ENCODE results near the gene MICAL3. TPM values are rescaled to one million over a fixed set of nuclear protein-coding genes. Genes with fewer than 3 reads are reported as not detected.
"Not testable (repeated sequence)": the region's sequence is repeated elsewhere in the genome, so short reads cannot be mapped to it uniquely, and the experiment has no call there.

MICAL3 gene
- total RNA-seq, 1 donor from 2014 or later: 54.8 TPM

DNA sequence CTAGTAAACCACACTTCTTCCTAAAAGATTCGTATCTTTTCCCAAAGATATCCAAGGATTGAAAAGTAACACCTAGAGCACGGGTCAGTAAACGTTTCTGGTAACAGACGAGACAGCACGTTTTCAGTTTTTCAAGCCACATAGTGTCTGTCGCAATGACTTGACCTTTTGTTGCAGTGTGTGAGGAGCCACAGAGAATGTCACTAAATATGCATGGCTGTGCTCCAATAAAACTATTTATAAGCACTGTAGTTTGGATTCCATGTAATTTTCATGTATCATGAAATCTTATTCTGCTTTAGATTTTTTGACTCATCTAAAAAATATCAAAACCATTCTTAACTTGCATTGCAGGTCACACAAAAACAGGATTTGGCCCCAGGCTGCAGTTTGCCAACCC lies 18.3 kb upstream of the MICAL3 start:
- Mint-ChIP-seq H3K27me3 (no peaks in the 10 kb centered on the region), H3K9me3 (ENCODE audit: low read depth) (no peaks in the 10 kb centered on the region), H3K36me3 (ENCODE audit: insufficient read depth) (no peaks in the 10 kb centered on the region), H3K27ac (no peak overlapping the region), H3K4me1 (ENCODE audit: low read depth) (peaks cover 10% of the 10 kb centered on the region), H3K4me3 (ENCODE audit: low read depth) (no peak overlapping the region)
- TF ChIP-seq, protein P1, sequence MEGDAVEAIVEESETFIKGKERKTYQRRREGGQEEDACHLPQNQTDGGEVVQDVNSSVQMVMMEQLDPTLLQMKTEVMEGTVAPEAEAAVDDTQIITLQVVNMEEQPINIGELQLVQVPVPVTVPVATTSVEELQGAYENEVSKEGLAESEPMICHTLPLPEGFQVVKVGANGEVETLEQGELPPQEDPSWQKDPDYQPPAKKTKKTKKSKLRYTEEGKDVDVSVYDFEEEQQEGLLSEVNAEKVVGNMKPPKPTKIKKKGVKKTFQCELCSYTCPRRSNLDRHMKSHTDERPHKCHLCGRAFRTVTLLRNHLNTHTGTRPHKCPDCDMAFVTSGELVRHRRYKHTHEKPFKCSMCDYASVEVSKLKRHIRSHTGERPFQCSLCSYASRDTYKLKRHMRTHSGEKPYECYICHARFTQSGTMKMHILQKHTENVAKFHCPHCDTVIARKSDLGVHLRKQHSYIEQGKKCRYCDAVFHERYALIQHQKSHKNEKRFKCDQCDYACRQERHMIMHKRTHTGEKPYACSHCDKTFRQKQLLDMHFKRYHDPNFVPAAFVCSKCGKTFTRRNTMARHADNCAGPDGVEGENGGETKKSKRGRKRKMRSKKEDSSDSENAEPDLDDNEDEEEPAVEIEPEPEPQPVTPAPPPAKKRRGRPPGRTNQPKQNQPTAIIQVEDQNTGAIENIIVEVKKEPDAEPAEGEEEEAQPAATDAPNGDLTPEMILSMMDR (IDR thresholded peaks at IDR 0.05; ENCODE audit: unreplicated experiment): no peak
- DNase-seq (ENCODE audit: low spot score, unreplicated experiment): no peak

- peaks cover 10% of the 10 kb centered on the region for H3K4me1 Mint-ChIP-seq (ENCODE audit: low read depth)
- H3K36me3 Mint-ChIP-seq (ENCODE audit: insufficient read depth); H3K9me3 Mint-ChIP-seq (ENCODE audit: low read depth); H3K27me3 Mint-ChIP-seq; H3K4me3 Mint-ChIP-seq (ENCODE audit: low read depth); H3K27ac Mint-ChIP-seq; DNase-seq (ENCODE audit: low spot score, unreplicated experiment): not testable (repeated sequence)
Observed at GRCh38 chr22:18040898-18041297, 16.5 kb upstream of the MICAL3 start.

- Mint-ChIP-seq H3K36me3 (ENCODE audit: insufficient read depth) (no peaks in the 10 kb centered on the region), H3K27ac (no peak overlapping the region), H3K4me3 (ENCODE audit: low read depth) (no peak overlapping the region), H3K4me1 (ENCODE audit: low read depth) (no peaks in the 10 kb centered on the region), H3K9me3 (ENCODE audit: low read depth) (no peaks in the 10 kb centered on the region), H3K27me3 (peaks cover 10% of the 10 kb centered on the region)
- TF ChIP-seq, protein P1 (IDR thresholded peaks at IDR 0.05; ENCODE audit: unreplicated experiment): no peak
- DNase-seq (ENCODE audit: low spot score, unreplicated experiment): no peak
Observed at GRCh38 chr22:18035751-18036150, 11.4 kb upstream of the MICAL3 start.

- Mint-ChIP-seq H3K4me1 (ENCODE audit: low read depth) (no peaks in the 10 kb centered on the region), H3K36me3 (ENCODE audit: insufficient read depth) (no peaks in the 10 kb centered on the region), H3K27me3 (peaks cover 14% of the 10 kb centered on the region), H3K27ac (no peak overlapping the region), H3K4me3 (ENCODE audit: low read depth) (no peak overlapping the region), H3K9me3 (ENCODE audit: low read depth) (no peaks in the 10 kb centered on the region)
- TF ChIP-seq, protein P1 (IDR thresholded peaks at IDR 0.05; ENCODE audit: unreplicated experiment): no peak
- DNase-seq (ENCODE audit: low spot score, unreplicated experiment): no peak
Observed at GRCh38 chr22:18034076-18034475, 9.7 kb upstream of the MICAL3 start.

DNA sequence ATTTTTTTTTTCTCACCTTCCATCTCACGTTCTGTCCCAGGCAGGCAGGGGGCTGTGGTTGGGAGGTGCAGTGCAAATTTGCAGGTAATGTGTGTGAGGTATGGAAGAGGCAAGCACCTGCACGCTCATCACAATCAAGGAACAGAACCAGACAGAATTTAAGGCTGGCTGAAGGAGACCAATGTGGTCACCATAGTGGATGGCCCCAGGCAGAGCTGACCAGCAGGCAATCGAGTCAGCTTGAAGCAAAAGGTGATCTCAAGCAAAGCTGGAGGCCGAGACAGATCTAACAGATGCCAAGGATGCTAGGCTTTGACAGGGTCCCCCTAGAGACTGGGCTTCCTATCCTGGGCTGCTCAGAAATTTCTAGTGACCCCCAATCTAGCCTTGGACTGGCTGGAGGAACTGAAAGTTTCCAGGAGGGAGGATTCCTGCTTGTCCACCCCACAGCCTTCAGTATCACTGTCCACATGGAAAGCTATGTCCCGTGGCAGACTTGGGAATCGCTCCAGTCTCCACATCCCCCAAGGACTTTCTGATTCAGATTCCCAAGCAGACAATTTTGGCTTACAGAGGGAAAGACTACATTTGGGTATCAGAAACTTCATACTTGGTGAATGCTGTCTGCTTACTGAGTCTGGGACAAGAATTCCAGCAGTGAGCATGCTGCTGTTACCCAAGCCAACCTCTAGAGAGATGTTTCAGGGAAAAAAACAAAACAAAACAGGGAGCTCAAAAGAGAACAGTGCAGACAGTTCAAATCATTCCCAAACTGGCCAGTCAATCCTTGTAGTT lies 9.0 kb upstream of the MICAL3 start:
- Mint-ChIP-seq H3K4me3 (ENCODE audit: low read depth) (no peak overlapping the region), H3K27me3 (peaks cover 17% of the 10 kb centered on the region), H3K4me1 (ENCODE audit: low read depth) (no peaks in the 10 kb centered on the region), H3K9me3 (ENCODE audit: low read depth) (no peaks in the 10 kb centered on the region), H3K36me3 (ENCODE audit: insufficient read depth) (no peaks in the 10 kb centered on the region), H3K27ac (no peak overlapping the region)
- no peak for DNase-seq (ENCODE audit: low spot score, unreplicated experiment)
- TF ChIP-seq, protein P1 (IDR thresholded peaks at IDR 0.05; ENCODE audit: unreplicated experiment): no peak
